ENCODE results near the gene HNMT.

DNA sequence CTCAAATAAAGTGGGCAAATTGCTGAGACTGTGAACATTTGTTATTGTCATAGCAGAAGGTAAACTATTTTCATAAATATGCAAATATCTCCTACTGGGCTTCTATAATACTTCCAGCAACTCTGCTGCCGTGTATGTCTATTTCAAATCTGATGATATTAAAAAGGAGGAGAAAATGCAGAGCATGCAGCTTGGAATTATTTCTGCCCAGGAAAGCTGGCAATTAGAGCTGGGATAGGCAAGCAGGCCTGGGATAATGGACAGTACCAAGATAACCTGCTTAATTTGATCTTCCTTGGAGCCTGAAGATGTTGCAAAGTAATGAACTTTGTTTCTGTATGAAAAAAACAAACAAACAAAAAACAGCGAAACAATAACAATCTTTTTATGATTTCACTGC is 72.8 kb downstream of the HNMT start:
- no peak for TF ChIP-seq POLR2A (IDR thresholded peaks at IDR 0.05)
- TF ChIP-seq, protein P1, sequence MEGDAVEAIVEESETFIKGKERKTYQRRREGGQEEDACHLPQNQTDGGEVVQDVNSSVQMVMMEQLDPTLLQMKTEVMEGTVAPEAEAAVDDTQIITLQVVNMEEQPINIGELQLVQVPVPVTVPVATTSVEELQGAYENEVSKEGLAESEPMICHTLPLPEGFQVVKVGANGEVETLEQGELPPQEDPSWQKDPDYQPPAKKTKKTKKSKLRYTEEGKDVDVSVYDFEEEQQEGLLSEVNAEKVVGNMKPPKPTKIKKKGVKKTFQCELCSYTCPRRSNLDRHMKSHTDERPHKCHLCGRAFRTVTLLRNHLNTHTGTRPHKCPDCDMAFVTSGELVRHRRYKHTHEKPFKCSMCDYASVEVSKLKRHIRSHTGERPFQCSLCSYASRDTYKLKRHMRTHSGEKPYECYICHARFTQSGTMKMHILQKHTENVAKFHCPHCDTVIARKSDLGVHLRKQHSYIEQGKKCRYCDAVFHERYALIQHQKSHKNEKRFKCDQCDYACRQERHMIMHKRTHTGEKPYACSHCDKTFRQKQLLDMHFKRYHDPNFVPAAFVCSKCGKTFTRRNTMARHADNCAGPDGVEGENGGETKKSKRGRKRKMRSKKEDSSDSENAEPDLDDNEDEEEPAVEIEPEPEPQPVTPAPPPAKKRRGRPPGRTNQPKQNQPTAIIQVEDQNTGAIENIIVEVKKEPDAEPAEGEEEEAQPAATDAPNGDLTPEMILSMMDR (IDR thresholded peaks at IDR 0.05), result no peak
